ENCODE data around the gene RSPH9. TPM values are rescaled to one million over a fixed set of nuclear protein-coding genes. Genes with fewer than 3 reads are reported as not detected.

RSPH9 gene
- total RNA-seq, 1 experiment from 2014 or later = not detected

DNA sequence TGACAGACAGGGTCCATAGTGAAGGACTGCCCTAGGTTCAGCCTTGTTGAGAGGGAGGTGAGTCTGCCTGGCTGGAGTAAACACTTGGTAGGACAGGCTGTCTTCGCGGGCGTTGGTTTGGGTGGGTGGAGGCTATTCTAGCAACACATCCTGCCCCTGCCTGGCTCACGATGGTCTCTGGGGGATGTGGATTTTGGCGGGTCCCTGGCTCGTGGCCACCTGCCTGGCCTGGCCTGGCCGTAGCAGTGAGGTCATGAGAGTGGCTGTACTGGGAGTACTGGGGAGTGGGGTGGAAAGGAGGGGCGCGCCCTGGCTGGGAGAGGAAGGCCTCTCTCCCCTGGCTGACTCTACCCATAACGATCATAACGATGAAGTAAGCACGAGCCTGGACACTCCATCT lies 73.0 kb downstream of the RSPH9 start:
- no peak overlapping the region for H2AFZ ChIP-seq (ENCODE audit: low read length)
- no peaks in the 10 kb centered on the region for H3K27me3 ChIP-seq (ENCODE audit: low read length)
- CTCF ChIA-PET = no interaction called here
- no peaks in the 10 kb centered on the region for H3K9me3 ChIP-seq (ENCODE audit: low read length)
- no peak overlapping the region for H3K4me2 ChIP-seq (ENCODE audit: low read length)
- H3K4me1 ChIP-seq (ENCODE audit: insufficient read depth, low read length) = no peaks in the 10 kb centered on the region
- H4K20me1 ChIP-seq (ENCODE audit: low read length) = no peaks in the 10 kb centered on the region
- H3K36me3 ChIP-seq (ENCODE audit: low read depth, low read length) = no peaks in the 10 kb centered on the region
- H3K27ac ChIP-seq (ENCODE audit: low read length) = no peak overlapping the region
- H3K4me3 ChIP-seq (ENCODE audit: low read length) = no peak overlapping the region
- no peaks in the 10 kb centered on the region for H3F3A ChIP-seq (ENCODE audit: low read length, unreplicated experiment)
- H3K79me2 ChIP-seq (ENCODE audit: low read length) = no peaks in the 10 kb centered on the region
- no peak for TF ChIP-seq EZH2phosphoT487 (IDR thresholded peaks at IDR 0.05; ENCODE audit: borderline replicate concordance, low read length)
- TF ChIP-seq, protein P1, sequence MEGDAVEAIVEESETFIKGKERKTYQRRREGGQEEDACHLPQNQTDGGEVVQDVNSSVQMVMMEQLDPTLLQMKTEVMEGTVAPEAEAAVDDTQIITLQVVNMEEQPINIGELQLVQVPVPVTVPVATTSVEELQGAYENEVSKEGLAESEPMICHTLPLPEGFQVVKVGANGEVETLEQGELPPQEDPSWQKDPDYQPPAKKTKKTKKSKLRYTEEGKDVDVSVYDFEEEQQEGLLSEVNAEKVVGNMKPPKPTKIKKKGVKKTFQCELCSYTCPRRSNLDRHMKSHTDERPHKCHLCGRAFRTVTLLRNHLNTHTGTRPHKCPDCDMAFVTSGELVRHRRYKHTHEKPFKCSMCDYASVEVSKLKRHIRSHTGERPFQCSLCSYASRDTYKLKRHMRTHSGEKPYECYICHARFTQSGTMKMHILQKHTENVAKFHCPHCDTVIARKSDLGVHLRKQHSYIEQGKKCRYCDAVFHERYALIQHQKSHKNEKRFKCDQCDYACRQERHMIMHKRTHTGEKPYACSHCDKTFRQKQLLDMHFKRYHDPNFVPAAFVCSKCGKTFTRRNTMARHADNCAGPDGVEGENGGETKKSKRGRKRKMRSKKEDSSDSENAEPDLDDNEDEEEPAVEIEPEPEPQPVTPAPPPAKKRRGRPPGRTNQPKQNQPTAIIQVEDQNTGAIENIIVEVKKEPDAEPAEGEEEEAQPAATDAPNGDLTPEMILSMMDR (conservative IDR thresholded peaks at IDR 0.05; ENCODE audit: low read depth, low read length) = no peak
- no peak for TF ChIP-seq EZH2 (IDR thresholded peaks at IDR 0.05; ENCODE audit: low read length, unreplicated experiment)
- H3K9me2 ChIP-seq (replicated peaks; ENCODE audit: low read length) = no peaks in the 10 kb centered on the region
- ATAC-seq = no peak
- BruUV-seq (replicated peaks) = no TSS peak
- POLR2A ChIA-PET (ENCODE audit: unreplicated experiment) = no interaction called here
- H3K9ac ChIP-seq (ENCODE audit: low read length) = no peak overlapping the region
- intact Hi-C loops (cut with micrococcal nuclease) = no loop called here
- no peak for DNase-seq

GRCh38 chr6:43718387-43719105 lies 73.7 kb downstream of the RSPH9 start:
- H3K79me2 ChIP-seq (ENCODE audit: low read length) = no peaks in the 10 kb centered on the region
- H3K4me1 ChIP-seq (ENCODE audit: insufficient read depth, low read length) = peaks cover 2% of the 10 kb centered on the region; the same call in 1 of the 2 replicates
- TF ChIP-seq, protein P1 (conservative IDR thresholded peaks at IDR 0.05; ENCODE audit: low read depth, low read length) = no peak
- TF ChIP-seq EZH2phosphoT487 (IDR thresholded peaks at IDR 0.05; ENCODE audit: borderline replicate concordance, low read length) (no peak), EZH2 (IDR thresholded peaks at IDR 0.05; ENCODE audit: low read length, unreplicated experiment) (no peak)
- no peaks in the 10 kb centered on the region for H3K9me2 ChIP-seq (replicated peaks; ENCODE audit: low read length)
- H3K4me3 ChIP-seq (ENCODE audit: low read length) = no peak overlapping the region
- H3K4me2 ChIP-seq (ENCODE audit: low read length) = no peak overlapping the region
- POLR2A ChIA-PET (ENCODE audit: unreplicated experiment) = no interaction called here
- H2AFZ ChIP-seq (ENCODE audit: low read length) = no peak overlapping the region
- H3K27me3 ChIP-seq (ENCODE audit: low read length) = no peaks in the 10 kb centered on the region
- ATAC-seq (no peak), DNase-seq (no peak)
- no TSS peak for BruUV-seq (replicated peaks)
- CTCF ChIA-PET = no interaction called here
- H3K27ac ChIP-seq (ENCODE audit: low read length) = no peak overlapping the region
- H3K36me3 ChIP-seq (ENCODE audit: low read depth, low read length) = no peaks in the 10 kb centered on the region
- intact Hi-C loops (cut with micrococcal nuclease) = no loop called here
- no peaks in the 10 kb centered on the region for H3F3A ChIP-seq (ENCODE audit: low read length, unreplicated experiment)
- no peak overlapping the region for H3K9ac ChIP-seq (ENCODE audit: low read length)
- H4K20me1 ChIP-seq (ENCODE audit: low read length) = no peaks in the 10 kb centered on the region
- no peaks in the 10 kb centered on the region for H3K9me3 ChIP-seq (ENCODE audit: low read length)

DNA sequence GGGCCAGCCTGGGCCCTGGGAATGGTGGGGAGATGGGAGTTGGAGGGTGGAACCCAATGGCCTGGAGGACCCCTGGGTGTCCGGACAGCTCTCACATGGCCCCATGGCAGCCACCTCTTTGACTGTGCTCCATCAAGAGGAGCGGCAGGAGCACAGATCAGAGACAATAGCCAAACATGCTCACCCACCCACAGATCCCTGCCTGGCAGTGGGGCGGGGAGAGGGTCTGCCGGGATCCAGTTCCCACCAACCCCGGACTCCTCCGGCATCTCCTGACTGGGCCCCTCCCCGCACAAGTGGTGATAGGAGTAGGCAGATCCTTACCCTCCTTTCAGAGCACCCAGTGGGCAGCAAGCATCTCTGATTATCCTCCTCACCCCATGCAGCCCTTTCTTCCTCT lies 74.7 kb downstream of the RSPH9 start:
- no peak for TF ChIP-seq EZH2 (IDR thresholded peaks at IDR 0.05; ENCODE audit: low read length, unreplicated experiment)
- TF ChIP-seq EZH2phosphoT487 (IDR thresholded peaks at IDR 0.05; ENCODE audit: borderline replicate concordance, low read length) = no peak
- TF ChIP-seq, protein P1 (conservative IDR thresholded peaks at IDR 0.05; ENCODE audit: low read depth, low read length) = no peak
- no peak overlapping the region for H2AFZ ChIP-seq (ENCODE audit: low read length)
- H3F3A ChIP-seq (ENCODE audit: low read length, unreplicated experiment) = no peaks in the 10 kb centered on the region
- no peak overlapping the region for H3K27ac ChIP-seq (ENCODE audit: low read length)
- no peaks in the 10 kb centered on the region for H3K9me2 ChIP-seq (replicated peaks; ENCODE audit: low read length)
- H3K27me3 ChIP-seq (ENCODE audit: low read length) = no peaks in the 10 kb centered on the region
- no peaks in the 10 kb centered on the region for H3K79me2 ChIP-seq (ENCODE audit: low read length)
- intact Hi-C loops (cut with micrococcal nuclease) = no loop called here
- peaks cover 10% of the 10 kb centered on the region for H3K4me1 ChIP-seq (ENCODE audit: insufficient read depth, low read length)
- H3K36me3 ChIP-seq (ENCODE audit: low read depth, low read length) = no peaks in the 10 kb centered on the region
- H3K9me3 ChIP-seq (ENCODE audit: low read length) = no peaks in the 10 kb centered on the region
- ATAC-seq (no peak), DNase-seq (no peak)
- ChIA-PET POLR2A (ENCODE audit: unreplicated experiment) (no interaction called here), CTCF (no interaction called here)
- no peak overlapping the region for H3K4me2 ChIP-seq (ENCODE audit: low read length)
- no peak overlapping the region for H3K9ac ChIP-seq (ENCODE audit: low read length)
- no peaks in the 10 kb centered on the region for H4K20me1 ChIP-seq (ENCODE audit: low read length)
- no TSS peak for BruUV-seq (replicated peaks)
- H3K4me3 ChIP-seq (ENCODE audit: low read length) = no peak overlapping the region

All from PC-3 (cell line).